ENCODE results near the gene CTH.

CTH gene

GRCh38 chr1:70486676-70487458, 75.8 kb downstream of the CTH start:
- no peak overlapping the region for H3K4me3 ChIP-seq (ENCODE audit: low read depth, low read length)
- TF ChIP-seq MAX (IDR thresholded peaks at IDR 0.05; ENCODE audit: low read depth, low read length) (no peak), CTCF (IDR thresholded peaks at IDR 0.05; ENCODE audit: low read depth, low read length) (no peak), MYC (IDR thresholded peaks at IDR 0.05; ENCODE audit: low read depth, low read length) (no peak), POLR2A (IDR thresholded peaks at IDR 0.05; ENCODE audit: extremely low read depth, insufficient read length) (no peak)
- DNase-seq (ENCODE audit: low read depth), result no peak

DNA sequence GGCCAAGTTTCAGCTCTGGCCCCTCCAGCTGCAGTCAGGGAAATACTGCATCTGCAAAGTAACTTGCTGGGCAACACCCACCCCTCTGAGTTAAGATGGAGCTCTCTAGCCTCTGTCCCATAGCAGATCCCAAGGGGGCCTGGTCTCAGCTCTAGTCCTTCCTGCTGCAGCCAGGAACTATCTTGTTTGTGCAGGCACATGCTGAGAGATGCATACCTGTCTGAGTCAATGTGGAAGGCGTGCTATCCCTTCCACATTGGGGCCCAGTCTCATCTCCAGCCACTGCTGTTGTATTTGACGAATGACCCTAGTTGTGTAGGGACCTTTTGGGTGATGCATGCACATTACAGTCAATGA, 76.4 kb downstream of the CTH start:
- no peak for DNase-seq (ENCODE audit: low read depth)
- no peak for TF ChIP-seq MAX (IDR thresholded peaks at IDR 0.05; ENCODE audit: low read depth, low read length)
- TF ChIP-seq MYC (IDR thresholded peaks at IDR 0.05; ENCODE audit: low read depth, low read length), result no peak
- no peak for TF ChIP-seq CTCF (IDR thresholded peaks at IDR 0.05; ENCODE audit: low read depth, low read length)
- TF ChIP-seq POLR2A (IDR thresholded peaks at IDR 0.05; ENCODE audit: extremely low read depth, insufficient read length), result no peak
- no peak overlapping the region for H3K4me3 ChIP-seq (ENCODE audit: low read depth, low read length)

GRCh38 chr1:70487910-70488665, 77.0 kb downstream of the CTH start:
- TF ChIP-seq CTCF (IDR thresholded peaks at IDR 0.05; ENCODE audit: low read depth, low read length) (peak; percentile 63), MYC (IDR thresholded peaks at IDR 0.05; ENCODE audit: low read depth, low read length) (no peak)
- peak; percentile 54 for DNase-seq (ENCODE audit: low read depth)
- no peak overlapping the region for H3K4me3 ChIP-seq (ENCODE audit: low read depth, low read length)
